ENCODE results near the gene CAD. TPM values are rescaled to one million over a fixed set of nuclear protein-coding genes. Genes with fewer than 3 reads are reported as not detected.

CAD gene
- total RNA-seq, 1 experiment from 2014 or later, result 114 TPM

- TF ChIP-seq, protein P1, sequence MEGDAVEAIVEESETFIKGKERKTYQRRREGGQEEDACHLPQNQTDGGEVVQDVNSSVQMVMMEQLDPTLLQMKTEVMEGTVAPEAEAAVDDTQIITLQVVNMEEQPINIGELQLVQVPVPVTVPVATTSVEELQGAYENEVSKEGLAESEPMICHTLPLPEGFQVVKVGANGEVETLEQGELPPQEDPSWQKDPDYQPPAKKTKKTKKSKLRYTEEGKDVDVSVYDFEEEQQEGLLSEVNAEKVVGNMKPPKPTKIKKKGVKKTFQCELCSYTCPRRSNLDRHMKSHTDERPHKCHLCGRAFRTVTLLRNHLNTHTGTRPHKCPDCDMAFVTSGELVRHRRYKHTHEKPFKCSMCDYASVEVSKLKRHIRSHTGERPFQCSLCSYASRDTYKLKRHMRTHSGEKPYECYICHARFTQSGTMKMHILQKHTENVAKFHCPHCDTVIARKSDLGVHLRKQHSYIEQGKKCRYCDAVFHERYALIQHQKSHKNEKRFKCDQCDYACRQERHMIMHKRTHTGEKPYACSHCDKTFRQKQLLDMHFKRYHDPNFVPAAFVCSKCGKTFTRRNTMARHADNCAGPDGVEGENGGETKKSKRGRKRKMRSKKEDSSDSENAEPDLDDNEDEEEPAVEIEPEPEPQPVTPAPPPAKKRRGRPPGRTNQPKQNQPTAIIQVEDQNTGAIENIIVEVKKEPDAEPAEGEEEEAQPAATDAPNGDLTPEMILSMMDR (IDR thresholded peaks at IDR 0.05 in 2 of 3, conservative IDR thresholded peaks at IDR 0.05 in 1 of 3; ENCODE audit: borderline replicate concordance in 1 of 3, insufficient read depth in 1 of 3, low read depth in 2 of 3, low read length in 2 of 3), result no peak
- TF ChIP-seq, protein P2, sequence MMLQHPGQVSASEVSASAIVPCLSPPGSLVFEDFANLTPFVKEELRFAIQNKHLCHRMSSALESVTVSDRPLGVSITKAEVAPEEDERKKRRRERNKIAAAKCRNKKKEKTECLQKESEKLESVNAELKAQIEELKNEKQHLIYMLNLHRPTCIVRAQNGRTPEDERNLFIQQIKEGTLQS (IDR thresholded peaks at IDR 0.05), result no peak
Observed at GRCh38 chr2:27185331-27186026, 31.7 kb upstream of the CAD start (continued).

- BruUV-seq (replicated peaks), result no TSS peak
- H3K9me2 ChIP-seq (ENCODE audit: insufficient read depth), result no peaks in the 10 kb centered on the region
- POLR2A ChIA-PET, result no interaction called here
- TF ChIP-seq SP1 (IDR thresholded peaks at IDR 0.05; ENCODE audit: low read depth) (no peak), ZFX (IDR thresholded peaks at IDR 0.05) (no peak), RAD21 (IDR thresholded peaks at IDR 0.05; ENCODE audit: low read depth) (no peak), YY1 (IDR thresholded peaks at IDR 0.05; ENCODE audit: extremely low read depth, insufficient replicate concordance, low read depth, low read length) (no peak), CEBPB (IDR thresholded peaks at IDR 0.05; ENCODE audit: low read depth) (no peak), SRF (IDR thresholded peaks at IDR 0.05; ENCODE audit: low read depth) (no peak), EZH2phosphoT487 (IDR thresholded peaks at IDR 0.05; ENCODE audit: borderline replicate concordance) (no peak), SIN3A (IDR thresholded peaks at IDR 0.05; ENCODE audit: low read depth) (no peak)
- TF ChIP-seq, protein P3, sequence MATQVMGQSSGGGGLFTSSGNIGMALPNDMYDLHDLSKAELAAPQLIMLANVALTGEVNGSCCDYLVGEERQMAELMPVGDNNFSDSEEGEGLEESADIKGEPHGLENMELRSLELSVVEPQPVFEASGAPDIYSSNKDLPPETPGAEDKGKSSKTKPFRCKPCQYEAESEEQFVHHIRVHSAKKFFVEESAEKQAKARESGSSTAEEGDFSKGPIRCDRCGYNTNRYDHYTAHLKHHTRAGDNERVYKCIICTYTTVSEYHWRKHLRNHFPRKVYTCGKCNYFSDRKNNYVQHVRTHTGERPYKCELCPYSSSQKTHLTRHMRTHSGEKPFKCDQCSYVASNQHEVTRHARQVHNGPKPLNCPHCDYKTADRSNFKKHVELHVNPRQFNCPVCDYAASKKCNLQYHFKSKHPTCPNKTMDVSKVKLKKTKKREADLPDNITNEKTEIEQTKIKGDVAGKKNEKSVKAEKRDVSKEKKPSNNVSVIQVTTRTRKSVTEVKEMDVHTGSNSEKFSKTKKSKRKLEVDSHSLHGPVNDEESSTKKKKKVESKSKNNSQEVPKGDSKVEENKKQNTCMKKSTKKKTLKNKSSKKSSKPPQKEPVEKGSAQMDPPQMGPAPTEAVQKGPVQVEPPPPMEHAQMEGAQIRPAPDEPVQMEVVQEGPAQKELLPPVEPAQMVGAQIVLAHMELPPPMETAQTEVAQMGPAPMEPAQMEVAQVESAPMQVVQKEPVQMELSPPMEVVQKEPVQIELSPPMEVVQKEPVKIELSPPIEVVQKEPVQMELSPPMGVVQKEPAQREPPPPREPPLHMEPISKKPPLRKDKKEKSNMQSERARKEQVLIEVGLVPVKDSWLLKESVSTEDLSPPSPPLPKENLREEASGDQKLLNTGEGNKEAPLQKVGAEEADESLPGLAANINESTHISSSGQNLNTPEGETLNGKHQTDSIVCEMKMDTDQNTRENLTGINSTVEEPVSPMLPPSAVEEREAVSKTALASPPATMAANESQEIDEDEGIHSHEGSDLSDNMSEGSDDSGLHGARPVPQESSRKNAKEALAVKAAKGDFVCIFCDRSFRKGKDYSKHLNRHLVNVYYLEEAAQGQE (IDR thresholded peaks at IDR 0.05; ENCODE audit: low read depth), result no peak
- TF ChIP-seq, protein P2 (IDR thresholded peaks at IDR 0.05), result no peak
- TF ChIP-seq, protein P1 (IDR thresholded peaks at IDR 0.05 in 2 of 3, conservative IDR thresholded peaks at IDR 0.05 in 1 of 3; ENCODE audit: borderline replicate concordance in 1 of 3, insufficient read depth in 1 of 3, low read depth in 2 of 3, low read length in 2 of 3), result no peak
- TF ChIP-seq, protein P4, sequence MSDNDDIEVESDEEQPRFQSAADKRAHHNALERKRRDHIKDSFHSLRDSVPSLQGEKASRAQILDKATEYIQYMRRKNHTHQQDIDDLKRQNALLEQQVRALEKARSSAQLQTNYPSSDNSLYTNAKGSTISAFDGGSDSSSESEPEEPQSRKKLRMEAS (IDR thresholded peaks at IDR 0.05), result no peak
Observed at GRCh38 chr2:27186613-27187345, 30.4 kb upstream of the CAD start.

More at GRCh38 chr2:27186613-27187345, 30.4 kb upstream of the CAD start:
- DNase-seq (ENCODE audit: low read depth, low spot score) (no peak), ATAC-seq (no peak)
- intact Hi-C loops (cut with micrococcal nuclease), result no loop called here
- Histone ChIP-seq H2AFZ (ENCODE audit: low read depth, low read length, poor library complexity, severe bottlenecking) (no peak overlapping the region), H3K9me3 (ENCODE audit: control insufficient read depth in 1 of 2, insufficient read depth in 1 of 2, low read depth in 1 of 2, low read length in 2 of 2) (no peaks in the 10 kb centered on the region), H3K27ac (ENCODE audit: low read depth, low read length) (no peak overlapping the region), H3K4me3 (replicated peaks in 1 of 2; ENCODE audit: low read depth in 1 of 2, low read length in 2 of 2) (no peak overlapping the region), H3K36me3 (ENCODE audit: control insufficient read depth in 1 of 2, insufficient read depth in 2 of 2, low read length in 2 of 2) (no peaks in the 10 kb centered on the region), H4K20me1 (ENCODE audit: insufficient read depth) (no peaks in the 10 kb centered on the region), H3K4me1 (ENCODE audit: control insufficient read depth in 1 of 2, insufficient read depth in 2 of 2, low read length in 2 of 2) (no peaks in the 10 kb centered on the region), H3K79me2 (ENCODE audit: insufficient read depth, low read length) (no peaks in the 10 kb centered on the region), H3K9ac (ENCODE audit: low read length) (no peak overlapping the region), H3K27me3 (ENCODE audit: insufficient read depth, low read length) (no peaks in the 10 kb centered on the region), H3K4me2 (ENCODE audit: low read length) (no peak overlapping the region)
- CTCF ChIA-PET, result no interaction called here
- RAD21 ChIA-PET (ENCODE audit: low non-redundant PET in 1 of 2, low total read pairs in 2 of 2, uncharacterized antibody in 2 of 2, unreplicated experiment in 2 of 2), result no interaction called here

Data from HCT116 (cell line).